HEK293 (cell line): ENCODE results near the gene B3GLCT.

Source experiments
- CTCF ChIA-PET: fragments of 350-600 bp; formaldehyde crosslinking; extraction: SDS; loops from one replicate; lab custom pipeline; 2021; ENCODE audit warnings: antibody characterized with exemption; lab: Yijun Ruan, JAX
- POLR2A ChIA-PET: fragments of 300-600 bp; formaldehyde crosslinking; extraction: SDS; loops from one replicate; lab custom pipeline; 2020; ENCODE audit warnings: antibody characterized with exemption, inconsistent platforms; lab: Yijun Ruan, JAX
- H3K27ac ChIP-seq: fragments of 200-500 bp; sonication (Bioruptor generic); 2 replicates; pipeline ENCODE4 v1.5.1; 2014; ENCODE audit warnings: low read depth, low read length, control low read depth, inconsistent platforms; ENCODE audit errors: extremely low read depth
- H3K36me3 ChIP-seq, 2 experiments: fragments of 200-500 bp in 1 of 2; sonication (Bioruptor generic) in 1 of 2; 1 replicate in 1 of 2; 2 replicates in 1 of 2; pipeline ENCODE4 v1.5.1; 2014 to 2017; ENCODE audit warnings: inconsistent platforms in 2 of 2, low read length in 2 of 2; ENCODE audit not compliant: control insufficient read depth in 2 of 2, insufficient read depth in 1 of 2
- H3K4me1 ChIP-seq: fragments of 200-500 bp; sonication (Bioruptor generic); 2 replicates; pipeline ENCODE4 v1.5.1; 2014; ENCODE audit warnings: mild to moderate bottlenecking, low read length, inconsistent platforms; ENCODE audit not compliant: control insufficient read depth, insufficient read depth
- H3K4me3 ChIP-seq: 2 replicates; pipeline ENCODE4 v1.5.1; 2011; ENCODE audit warnings: low read depth, mild to moderate bottlenecking, control low read depth, low read length, moderate library complexity
- H3K9me3 ChIP-seq: fragments of 200-500 bp; sonication (Bioruptor generic); 2 replicates; pipeline ENCODE4 v1.5.1; 2014; ENCODE audit warnings: low read depth, low read length, inconsistent platforms; ENCODE audit not compliant: control insufficient read depth, insufficient read depth
- MEIS1 ChIP-seq: sonication (generic); formaldehyde crosslinking; IDR thresholded peaks from 2 replicates; pipeline ENCODE4 v1.8.1; 2022; ENCODE audit warnings: missing genetic modification reagents, mild to moderate bottlenecking, borderline replicate concordance
- SP2 ChIP-seq: fragments of 450-650 bp; formaldehyde crosslinking; IDR thresholded peaks from 2 replicates; pipeline ENCODE4 v1.5.1; 2016; ENCODE audit warnings: missing biosample characterization, missing genetic modification characterization
- ZBTB21 ChIP-seq: fragments of 450-650 bp; formaldehyde crosslinking; IDR thresholded peaks from 2 replicates; pipeline ENCODE4 v1.5.1; 2017; ENCODE audit warnings: missing biosample characterization, missing genetic modification characterization
- ZEB2 ChIP-seq: fragments of 450-650 bp; formaldehyde crosslinking; IDR thresholded peaks from 2 replicates; pipeline ENCODE4 v1.5.1; 2016; ENCODE audit warnings: missing biosample characterization, missing genetic modification characterization
- ZNF10 ChIP-seq: fragments of 450-650 bp; formaldehyde crosslinking; IDR thresholded peaks from 2 replicates; pipeline ENCODE4 v1.5.1; 2017; ENCODE audit warnings: missing biosample characterization, missing genetic modification characterization
- ZNF112 ChIP-seq: fragments of 450-650 bp; formaldehyde crosslinking; IDR thresholded peaks from 2 replicates; pipeline ENCODE4 v1.5.0; 2017; ENCODE audit warnings: missing biosample characterization, missing genetic modification characterization
- ZNF114 ChIP-seq: fragments of 450-650 bp; formaldehyde crosslinking; IDR thresholded peaks from 2 replicates; pipeline ENCODE4 v1.5.0; 2017; ENCODE audit warnings: missing biosample characterization, missing genetic modification characterization
- ZNF157 ChIP-seq: fragments of 450-650 bp; formaldehyde crosslinking; IDR thresholded peaks from 2 replicates; pipeline ENCODE4 v1.5.1; 2016; ENCODE audit warnings: missing biosample characterization, missing genetic modification characterization
- ZNF16 ChIP-seq: fragments of 450-650 bp; formaldehyde crosslinking; IDR thresholded peaks from 2 replicates; pipeline ENCODE4 v1.5.1; 2016; ENCODE audit warnings: low read depth, missing biosample characterization, missing genetic modification characterization
- ZNF302 ChIP-seq: fragments of 450-650 bp; formaldehyde crosslinking; IDR thresholded peaks from 2 replicates; pipeline ENCODE4 v1.5.1; 2016; ENCODE audit warnings: missing biosample characterization, missing genetic modification characterization, low read depth
- ZNF311 ChIP-seq: fragments of 450-650 bp; formaldehyde crosslinking; IDR thresholded peaks from 2 replicates; pipeline ENCODE4 v1.5.1; 2017; ENCODE audit warnings: missing biosample characterization, missing genetic modification characterization, borderline replicate concordance
- ZNF366 ChIP-seq: fragments of 450-650 bp; formaldehyde crosslinking; conservative IDR thresholded peaks from 2 replicates; pipeline ENCODE4 v1.5.1; 2016; ENCODE audit warnings: missing biosample characterization, missing genetic modification characterization
- ZNF473 ChIP-seq: fragments of 450-650 bp; formaldehyde crosslinking; IDR thresholded peaks from 2 replicates; pipeline ENCODE4 v1.5.1; 2017; ENCODE audit warnings: missing biosample characterization, missing genetic modification characterization
- ZNF701 ChIP-seq: fragments of 450-650 bp; formaldehyde crosslinking; IDR thresholded peaks from 2 replicates; pipeline ENCODE4 v1.5.1; 2016; ENCODE audit warnings: missing biosample characterization, missing genetic modification characterization
- ZNF768 ChIP-seq: fragments of 450-650 bp; formaldehyde crosslinking; IDR thresholded peaks from 2 replicates; pipeline ENCODE4 v1.5.1; 2018; ENCODE audit warnings: missing biosample characterization, mild to moderate bottlenecking, missing genetic modification characterization
- TF ChIP-seq, protein P1 (sequence below): fragments of 450-650 bp; formaldehyde crosslinking; IDR thresholded peaks from 2 replicates; pipeline ENCODE4 v1.5.1; 2017; ENCODE audit warnings: missing biosample characterization, missing genetic modification characterization
- TF ChIP-seq, protein P2 (sequence below): sonication (generic); formaldehyde crosslinking; IDR thresholded peaks from 2 replicates; pipeline ENCODE4 v1.8.1; 2022; ENCODE audit warnings: mild to moderate bottlenecking, moderate library complexity, missing genetic modification reagents
- TF ChIP-seq, protein P3 (sequence below): fragments of 450-650 bp; formaldehyde crosslinking; IDR thresholded peaks from 2 replicates; pipeline ENCODE4 v1.5.1; 2016; ENCODE audit warnings: missing biosample characterization, missing genetic modification characterization
- TF ChIP-seq, protein P4 (sequence below): fragments of 450-650 bp; IDR thresholded peaks from 2 replicates; pipeline ENCODE4 v1.5.1; 2018; ENCODE audit warnings: missing biosample characterization, missing genetic modification characterization
- TF ChIP-seq, protein P5 (sequence below): fragments of 450-650 bp; formaldehyde crosslinking; IDR thresholded peaks from 2 replicates; pipeline ENCODE4 v1.5.1; 2016; ENCODE audit warnings: missing biosample characterization, missing genetic modification characterization, borderline replicate concordance
- TF ChIP-seq, protein P6 (sequence below): fragments of 450-650 bp; formaldehyde crosslinking; IDR thresholded peaks from 2 replicates; pipeline ENCODE4 v1.5.1; 2016; ENCODE audit warnings: missing biosample characterization, missing genetic modification characterization

Gene B3GLCT

DNA sequence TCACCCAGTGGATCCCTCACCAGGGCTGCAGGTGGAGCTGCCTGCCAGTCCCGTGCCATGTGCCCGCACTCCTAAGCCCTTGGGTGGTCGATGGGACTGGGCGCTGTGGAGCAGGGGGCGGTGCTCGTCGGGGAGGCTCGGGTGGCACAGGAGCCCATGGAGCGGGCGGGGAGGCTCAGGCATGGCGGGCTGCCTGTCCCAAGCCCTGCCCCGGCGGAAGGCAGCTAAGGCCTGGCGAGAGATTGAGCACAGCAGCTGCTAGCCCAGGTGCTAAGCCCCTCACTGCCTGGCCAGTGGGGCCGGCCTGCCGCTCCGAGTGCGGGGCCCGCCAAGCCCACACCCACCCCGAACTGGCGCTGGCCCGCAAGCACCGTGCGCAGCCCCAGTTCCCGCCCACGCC is 16.8 kb upstream of the B3GLCT start:
- Histone ChIP-seq H3K4me3 (no peak overlapping the region), H3K36me3 (no peaks in the 10 kb centered on the region), H3K27ac (no peak overlapping the region), H3K4me1 (no peaks in the 10 kb centered on the region), H3K9me3 (no peaks in the 10 kb centered on the region)
- TF ChIP-seq, protein P1, sequence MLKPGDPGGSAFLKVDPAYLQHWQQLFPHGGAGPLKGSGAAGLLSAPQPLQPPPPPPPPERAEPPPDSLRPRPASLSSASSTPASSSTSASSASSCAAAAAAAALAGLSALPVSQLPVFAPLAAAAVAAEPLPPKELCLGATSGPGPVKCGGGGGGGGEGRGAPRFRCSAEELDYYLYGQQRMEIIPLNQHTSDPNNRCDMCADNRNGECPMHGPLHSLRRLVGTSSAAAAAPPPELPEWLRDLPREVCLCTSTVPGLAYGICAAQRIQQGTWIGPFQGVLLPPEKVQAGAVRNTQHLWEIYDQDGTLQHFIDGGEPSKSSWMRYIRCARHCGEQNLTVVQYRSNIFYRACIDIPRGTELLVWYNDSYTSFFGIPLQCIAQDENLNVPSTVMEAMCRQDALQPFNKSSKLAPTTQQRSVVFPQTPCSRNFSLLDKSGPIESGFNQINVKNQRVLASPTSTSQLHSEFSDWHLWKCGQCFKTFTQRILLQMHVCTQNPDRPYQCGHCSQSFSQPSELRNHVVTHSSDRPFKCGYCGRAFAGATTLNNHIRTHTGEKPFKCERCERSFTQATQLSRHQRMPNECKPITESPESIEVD (tag by site-specific recombination): no peak
- TF ChIP-seq ZNF701 (tag by site-specific recombination) (no peak), ZNF10 (no peak), ZNF311 (tag by site-specific recombination) (no peak)
- TF ChIP-seq, protein P2, sequence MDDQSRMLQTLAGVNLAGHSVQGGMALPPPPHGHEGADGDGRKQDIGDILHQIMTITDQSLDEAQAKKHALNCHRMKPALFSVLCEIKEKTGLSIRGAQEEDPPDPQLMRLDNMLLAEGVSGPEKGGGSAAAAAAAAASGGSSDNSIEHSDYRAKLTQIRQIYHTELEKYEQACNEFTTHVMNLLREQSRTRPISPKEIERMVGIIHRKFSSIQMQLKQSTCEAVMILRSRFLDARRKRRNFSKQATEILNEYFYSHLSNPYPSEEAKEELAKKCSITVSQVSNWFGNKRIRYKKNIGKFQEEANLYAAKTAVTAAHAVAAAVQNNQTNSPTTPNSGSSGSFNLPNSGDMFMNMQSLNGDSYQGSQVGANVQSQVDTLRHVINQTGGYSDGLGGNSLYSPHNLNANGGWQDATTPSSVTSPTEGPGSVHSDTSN (CRISPR knock-in tag): no peak
- CTCF ChIA-PET: interaction anchor here (0.6 kb wide), 1 partner anchor 16 kb away, joined by 3 read pairs; no protein-coding TSS in a partner anchor
- POLR2A ChIA-PET: no interaction called here

DNA sequence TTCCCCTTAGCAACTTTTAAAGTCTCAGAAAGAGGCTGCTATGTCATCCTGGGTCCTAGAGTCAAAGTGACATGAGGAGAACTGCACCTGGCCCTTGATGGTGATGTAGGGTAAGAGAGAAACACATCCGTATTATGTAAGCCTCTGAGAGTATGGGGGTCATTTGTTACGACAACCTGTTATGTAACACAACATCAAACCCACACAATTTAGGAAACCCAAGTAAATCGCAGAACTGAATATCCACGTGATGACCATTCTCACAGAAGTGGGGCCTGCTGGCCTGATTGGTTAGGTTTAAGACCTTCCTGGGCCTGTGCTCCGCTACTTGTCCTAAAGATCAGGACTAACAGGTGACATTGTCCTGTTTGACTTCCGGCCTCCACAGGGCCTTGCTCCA is 15.3 kb upstream of the B3GLCT start:
- Histone ChIP-seq H3K27ac (no peak overlapping the region), H3K36me3 (no peaks in the 10 kb centered on the region), H3K9me3 (no peaks in the 10 kb centered on the region), H3K4me1 (no peaks in the 10 kb centered on the region), H3K4me3 (no peak overlapping the region)
- POLR2A ChIA-PET: no interaction called here
- TF ChIP-seq, protein P3, sequence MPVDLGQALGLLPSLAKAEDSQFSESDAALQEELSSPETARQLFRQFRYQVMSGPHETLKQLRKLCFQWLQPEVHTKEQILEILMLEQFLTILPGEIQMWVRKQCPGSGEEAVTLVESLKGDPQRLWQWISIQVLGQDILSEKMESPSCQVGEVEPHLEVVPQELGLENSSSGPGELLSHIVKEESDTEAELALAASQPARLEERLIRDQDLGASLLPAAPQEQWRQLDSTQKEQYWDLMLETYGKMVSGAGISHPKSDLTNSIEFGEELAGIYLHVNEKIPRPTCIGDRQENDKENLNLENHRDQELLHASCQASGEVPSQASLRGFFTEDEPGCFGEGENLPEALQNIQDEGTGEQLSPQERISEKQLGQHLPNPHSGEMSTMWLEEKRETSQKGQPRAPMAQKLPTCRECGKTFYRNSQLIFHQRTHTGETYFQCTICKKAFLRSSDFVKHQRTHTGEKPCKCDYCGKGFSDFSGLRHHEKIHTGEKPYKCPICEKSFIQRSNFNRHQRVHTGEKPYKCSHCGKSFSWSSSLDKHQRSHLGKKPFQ: no peak
- TF ChIP-seq, protein P4, sequence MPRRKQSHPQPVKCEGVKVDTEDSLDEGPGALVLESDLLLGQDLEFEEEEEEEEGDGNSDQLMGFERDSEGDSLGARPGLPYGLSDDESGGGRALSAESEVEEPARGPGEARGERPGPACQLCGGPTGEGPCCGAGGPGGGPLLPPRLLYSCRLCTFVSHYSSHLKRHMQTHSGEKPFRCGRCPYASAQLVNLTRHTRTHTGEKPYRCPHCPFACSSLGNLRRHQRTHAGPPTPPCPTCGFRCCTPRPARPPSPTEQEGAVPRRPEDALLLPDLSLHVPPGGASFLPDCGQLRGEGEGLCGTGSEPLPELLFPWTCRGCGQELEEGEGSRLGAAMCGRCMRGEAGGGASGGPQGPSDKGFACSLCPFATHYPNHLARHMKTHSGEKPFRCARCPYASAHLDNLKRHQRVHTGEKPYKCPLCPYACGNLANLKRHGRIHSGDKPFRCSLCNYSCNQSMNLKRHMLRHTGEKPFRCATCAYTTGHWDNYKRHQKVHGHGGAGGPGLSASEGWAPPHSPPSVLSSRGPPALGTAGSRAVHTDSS (tag by site-specific recombination): no peak
- TF ChIP-seq ZEB2 (tag by site-specific recombination) (no peak), ZNF16 (no peak), ZNF302 (tag by site-specific recombination) (no peak), MEIS1 (CRISPR knock-in tag) (no peak), ZNF112 (tag by site-specific recombination) (no peak), ZNF768 (no peak), ZNF114 (no peak), ZNF473 (tag by site-specific recombination) (no peak), ZNF157 (tag by site-specific recombination) (no peak), SP2 (tag by site-specific recombination) (no peak), ZBTB21 (no peak), ZNF366 (tag by site-specific recombination) (no peak)
- TF ChIP-seq, protein P5, sequence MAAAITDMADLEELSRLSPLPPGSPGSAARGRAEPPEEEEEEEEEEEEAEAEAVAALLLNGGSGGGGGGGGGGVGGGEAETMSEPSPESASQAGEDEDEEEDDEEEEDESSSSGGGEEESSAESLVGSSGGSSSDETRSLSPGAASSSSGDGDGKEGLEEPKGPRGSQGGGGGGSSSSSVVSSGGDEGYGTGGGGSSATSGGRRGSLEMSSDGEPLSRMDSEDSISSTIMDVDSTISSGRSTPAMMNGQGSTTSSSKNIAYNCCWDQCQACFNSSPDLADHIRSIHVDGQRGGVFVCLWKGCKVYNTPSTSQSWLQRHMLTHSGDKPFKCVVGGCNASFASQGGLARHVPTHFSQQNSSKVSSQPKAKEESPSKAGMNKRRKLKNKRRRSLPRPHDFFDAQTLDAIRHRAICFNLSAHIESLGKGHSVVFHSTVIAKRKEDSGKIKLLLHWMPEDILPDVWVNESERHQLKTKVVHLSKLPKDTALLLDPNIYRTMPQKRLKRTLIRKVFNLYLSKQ (tag by site-specific recombination): no peak
- TF ChIP-seq, protein P6, sequence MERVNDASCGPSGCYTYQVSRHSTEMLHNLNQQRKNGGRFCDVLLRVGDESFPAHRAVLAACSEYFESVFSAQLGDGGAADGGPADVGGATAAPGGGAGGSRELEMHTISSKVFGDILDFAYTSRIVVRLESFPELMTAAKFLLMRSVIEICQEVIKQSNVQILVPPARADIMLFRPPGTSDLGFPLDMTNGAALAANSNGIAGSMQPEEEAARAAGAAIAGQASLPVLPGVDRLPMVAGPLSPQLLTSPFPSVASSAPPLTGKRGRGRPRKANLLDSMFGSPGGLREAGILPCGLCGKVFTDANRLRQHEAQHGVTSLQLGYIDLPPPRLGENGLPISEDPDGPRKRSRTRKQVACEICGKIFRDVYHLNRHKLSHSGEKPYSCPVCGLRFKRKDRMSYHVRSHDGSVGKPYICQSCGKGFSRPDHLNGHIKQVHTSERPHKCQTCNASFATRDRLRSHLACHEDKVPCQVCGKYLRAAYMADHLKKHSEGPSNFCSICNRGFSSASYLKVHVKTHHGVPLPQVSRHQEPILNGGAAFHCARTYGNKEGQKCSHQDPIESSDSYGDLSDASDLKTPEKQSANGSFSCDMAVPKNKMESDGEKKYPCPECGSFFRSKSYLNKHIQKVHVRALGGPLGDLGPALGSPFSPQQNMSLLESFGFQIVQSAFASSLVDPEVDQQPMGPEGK (tag by site-specific recombination): no peak
- CTCF ChIA-PET: no interaction called here
